ENCODE measurements around the gene SBK2. TPM values are rescaled to one million over a fixed set of nuclear protein-coding genes. Genes with fewer than 3 reads are reported as not detected.

Gene SBK2
- total RNA-seq, 2 donors from 2014 or later: not detected

DNA sequence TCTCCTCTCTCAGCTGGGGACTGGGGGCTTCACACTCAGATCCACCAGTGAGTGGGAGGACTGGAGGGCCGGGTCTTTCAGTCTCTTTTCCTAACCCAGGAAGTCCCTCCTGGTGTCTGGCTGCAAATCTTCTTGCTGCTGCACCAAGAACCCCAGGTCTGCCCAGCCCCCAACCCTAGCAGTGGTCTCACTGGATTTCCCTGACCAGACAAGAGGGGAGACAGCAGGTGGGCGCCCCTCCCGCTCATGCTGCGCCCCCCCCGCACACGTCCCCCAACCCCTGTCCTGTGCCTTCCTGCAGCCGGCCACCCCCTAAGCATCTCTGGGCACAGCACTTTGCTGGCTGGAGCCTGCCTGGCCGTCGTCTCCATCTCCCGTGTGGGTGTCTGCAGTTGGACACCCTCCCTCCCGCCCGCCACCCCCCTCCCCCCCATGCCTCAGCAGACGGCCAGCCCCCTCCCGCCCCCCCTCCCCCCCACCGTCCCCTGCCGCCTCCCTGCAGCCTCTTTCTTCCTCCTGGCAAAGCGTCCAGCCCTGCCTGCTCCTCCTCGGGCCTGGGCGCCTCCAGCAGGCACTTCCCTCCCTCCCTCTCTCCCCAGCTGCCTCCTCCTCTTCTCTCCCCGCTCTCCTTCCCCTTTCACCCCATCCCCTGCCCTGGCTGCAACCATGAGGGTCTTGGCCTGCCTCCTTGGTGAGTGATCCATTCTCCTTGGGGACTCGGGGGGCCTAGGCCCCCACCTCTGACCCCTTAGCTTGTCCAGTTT is 48.8 kb downstream of the SBK2 start, which contains the start of gene SSC5D:
Gene SSC5D (plus strand): TSS at position 513 of the 764 bp plus-strand sequence. CDS start 154 bp downstream, at position 667.
- H3K9me3 Mint-ChIP-seq: no peaks in the 10 kb centered on the region
- no peak within 1 kb of the TSS for H3K27ac Mint-ChIP-seq

DNA sequence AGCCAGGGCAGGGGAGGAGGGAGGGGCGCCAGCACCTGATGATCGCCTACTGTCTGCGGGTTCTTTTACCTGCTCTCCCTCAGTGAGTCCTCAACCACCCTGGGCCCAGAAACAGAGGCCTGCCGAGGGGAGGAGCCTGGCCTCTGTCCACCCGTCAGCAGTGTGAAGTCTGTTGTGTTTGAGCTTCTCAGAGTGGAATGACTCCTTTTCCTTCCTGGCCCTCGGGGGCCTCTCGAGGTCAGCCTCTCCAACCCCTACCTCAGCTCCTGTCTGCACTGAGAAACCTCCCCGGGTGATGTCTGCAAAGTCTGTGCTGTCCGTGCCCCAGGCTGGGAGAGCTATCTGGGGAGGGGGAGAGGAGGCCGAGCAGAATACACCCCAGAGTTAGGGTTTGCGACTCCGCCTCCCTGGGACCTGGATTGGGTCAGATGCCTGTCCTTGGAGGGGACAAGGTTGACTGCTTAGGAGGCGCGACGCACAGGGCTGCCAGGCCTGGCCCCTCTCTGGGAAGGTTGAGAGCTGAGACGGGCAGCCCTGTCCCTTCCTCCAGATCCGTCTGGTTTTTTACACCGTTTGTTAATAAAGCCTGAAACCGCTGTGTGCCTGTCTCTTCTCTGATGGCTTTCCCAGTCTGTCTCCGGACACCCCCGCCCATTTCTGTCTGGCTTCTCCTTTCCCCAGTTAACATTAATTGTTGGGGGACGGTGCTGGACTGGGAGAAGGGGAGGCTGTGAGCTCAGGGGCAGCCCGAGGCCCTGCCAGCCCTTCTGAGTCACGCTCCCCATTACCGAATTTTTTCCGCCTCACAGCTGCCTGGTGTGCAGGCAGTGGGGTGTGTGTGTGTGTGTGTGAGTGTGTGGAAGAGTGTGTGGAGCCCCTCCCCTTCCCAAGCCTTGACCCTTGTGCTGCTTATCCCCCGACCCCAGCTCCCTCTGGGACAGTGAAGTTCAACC is 49.7 kb downstream of the SBK2 start:
- DNase-seq (peak; percentile 39 to 45), ATAC-seq (replicated peaks in 1 of 2) (peak; percentile 22 to 52)
- peak overlapping the region; percentile 44 to 68 for H3K4me3 Mint-ChIP-seq
- no peaks in the 10 kb centered on the region for H3K27me3 Mint-ChIP-seq (ENCODE audit: low read depth)
- peaks cover 15% of the 10 kb centered on the region for H3K4me1 Mint-ChIP-seq (ENCODE audit: low read depth)
- no peak overlapping the region for H3K27ac Mint-ChIP-seq
- no peaks in the 10 kb centered on the region for H3K9me3 Mint-ChIP-seq
- peaks cover 0 to 1% of the 10 kb centered on the region in 2 donors for H3K36me3 Mint-ChIP-seq (ENCODE audit: insufficient read depth in 2 of 2)

More for the DNA sequence above, 48.8 kb downstream of the SBK2 start, which contains the start of gene SSC5D:
- Mint-ChIP-seq H3K4me1 (ENCODE audit: low read depth) (peaks cover 15% of the 10 kb centered on the region), H3K36me3 (ENCODE audit: insufficient read depth in 2 of 2) (peaks cover 0 to 1% of the 10 kb centered on the region in 2 donors), H3K4me3 (peak within 1 kb of the TSS; percentile 44 to 68), H3K27me3 (ENCODE audit: low read depth) (no peaks in the 10 kb centered on the region)
- DNase-seq (no peak), ATAC-seq (replicated peaks in 1 of 2) (no peak)

GRCh38 chr19:55486043-55486970 is 50.6 kb downstream of the SBK2 start:
- Mint-ChIP-seq H3K9me3 (no peaks in the 10 kb centered on the region), H3K4me3 (peak overlapping the region; percentile 59 to 78), H3K27me3 (ENCODE audit: low read depth) (no peaks in the 10 kb centered on the region), H3K4me1 (ENCODE audit: low read depth) (peaks cover 15% of the 10 kb centered on the region), H3K27ac (peak overlapping the region; percentile 1), H3K36me3 (ENCODE audit: insufficient read depth in 2 of 2) (peaks cover 0 to 1% of the 10 kb centered on the region in 2 donors)
- DNase-seq: no peak
- no peak for ATAC-seq (replicated peaks in 1 of 2)

GRCh38 chr19:55485439-55486011 is 51.4 kb downstream of the SBK2 start:
- no peaks in the 10 kb centered on the region for H3K9me3 Mint-ChIP-seq
- H3K27ac Mint-ChIP-seq: peak overlapping the region; percentile 1
- H3K27me3 Mint-ChIP-seq (ENCODE audit: low read depth): no peaks in the 10 kb centered on the region
- DNase-seq (no peak), ATAC-seq (replicated peaks in 1 of 2) (peak in 1 of 2 donors; percentile 3)
- H3K4me1 Mint-ChIP-seq (ENCODE audit: low read depth): peaks cover 15% of the 10 kb centered on the region
- peak overlapping the region; percentile 78 to 88 for H3K4me3 Mint-ChIP-seq
- peaks cover 0 to 1% of the 10 kb centered on the region in 2 donors for H3K36me3 Mint-ChIP-seq (ENCODE audit: insufficient read depth in 2 of 2)

DNA sequence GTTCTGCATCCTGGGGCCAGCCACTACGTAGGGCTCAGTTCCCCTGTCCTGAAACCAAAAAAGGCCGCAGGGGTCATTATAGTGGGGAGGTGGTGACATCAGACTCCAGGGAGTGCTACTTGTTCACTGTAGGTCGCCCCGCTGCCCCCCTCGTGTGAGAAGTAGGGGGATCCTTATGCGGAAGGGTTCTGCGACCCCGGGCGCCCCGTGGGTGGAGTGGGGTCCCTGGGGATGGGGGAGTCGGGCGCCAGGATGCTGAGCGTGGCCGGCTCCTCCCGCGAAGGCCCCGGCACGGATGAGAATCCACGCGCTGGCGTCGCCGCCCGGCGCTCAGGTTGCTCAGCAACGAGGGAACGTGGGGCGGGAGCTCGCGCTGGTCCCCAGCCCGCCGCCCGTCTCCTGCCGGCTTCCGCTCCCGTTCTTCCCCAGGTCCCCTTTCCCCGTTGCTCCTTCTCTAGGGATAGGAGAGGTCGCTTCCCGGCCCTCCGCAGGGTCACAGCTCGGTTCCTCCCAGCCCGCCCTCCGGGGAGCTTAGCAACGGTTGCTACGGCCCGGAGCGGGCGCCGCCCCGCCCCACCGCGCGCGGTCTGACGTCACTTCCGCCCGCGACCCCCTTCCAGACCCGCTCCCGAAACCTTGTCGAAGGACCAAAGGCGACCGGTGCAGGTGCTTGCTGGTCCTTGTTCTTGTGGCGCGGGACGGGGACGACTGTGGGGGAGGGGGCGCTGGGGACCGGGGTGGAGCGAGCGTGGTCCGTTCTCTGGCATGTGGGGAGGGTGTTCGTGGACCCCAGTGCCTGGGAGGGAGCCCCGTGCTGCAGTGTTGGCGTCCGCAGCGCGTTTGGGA is 52.1 kb downstream of the SBK2 start, which contains the start of gene NAT14:
Gene NAT14 (plus strand): TSS at position 596 of the 846 bp plus-strand sequence. CDS start 521 bp downstream, outside the sequence.
- no peaks in the 10 kb centered on the region for H3K9me3 Mint-ChIP-seq
- H3K27me3 Mint-ChIP-seq (ENCODE audit: low read depth): no peaks in the 10 kb centered on the region
- peak within 1 kb of the TSS; percentile 78 to 88 for H3K4me3 Mint-ChIP-seq
- peaks cover 0 to 1% of the 10 kb centered on the region in 2 donors for H3K36me3 Mint-ChIP-seq (ENCODE audit: insufficient read depth in 2 of 2)
- DNase-seq (peak; percentile 70 to 78), ATAC-seq (replicated peaks in 1 of 2) (peak; percentile 80 to 81)
- H3K27ac Mint-ChIP-seq: peak within 1 kb of the TSS; percentile 1
- peaks cover 18% of the 10 kb centered on the region for H3K4me1 Mint-ChIP-seq (ENCODE audit: low read depth)

GRCh38 chr19:55483706-55484592 is 53.0 kb downstream of the SBK2 start:
- ATAC-seq (replicated peaks in 1 of 2) (no peak), DNase-seq (no peak)
- Mint-ChIP-seq H3K36me3 (ENCODE audit: insufficient read depth in 2 of 2) (peaks cover 0 to 1% of the 10 kb centered on the region in 2 donors), H3K9me3 (no peaks in the 10 kb centered on the region), H3K27me3 (ENCODE audit: low read depth) (no peaks in the 10 kb centered on the region), H3K4me1 (ENCODE audit: low read depth) (peaks cover 27% of the 10 kb centered on the region), H3K27ac (no peak overlapping the region), H3K4me3 (peak overlapping the region; percentile 53 to 78)

- Mint-ChIP-seq H3K36me3 (ENCODE audit: insufficient read depth in 2 of 2) (peaks cover 0 to 1% of the 10 kb centered on the region in 2 donors), H3K4me1 (ENCODE audit: low read depth) (peaks cover 35% of the 10 kb centered on the region), H3K27ac (no peak overlapping the region), H3K9me3 (no peaks in the 10 kb centered on the region), H3K27me3 (ENCODE audit: low read depth) (no peaks in the 10 kb centered on the region), H3K4me3 (peak overlapping the region in 1 of 2 donors; percentile 17)
- ATAC-seq (replicated peaks in 1 of 2) (no peak), DNase-seq (no peak)
Observed at GRCh38 chr19:55482967-55483705, 53.8 kb downstream of the SBK2 start.

- Mint-ChIP-seq H3K9me3 (no peaks in the 10 kb centered on the region), H3K27me3 (ENCODE audit: low read depth) (no peaks in the 10 kb centered on the region), H3K27ac (no peak overlapping the region), H3K4me3 (no peak overlapping the region), H3K36me3 (ENCODE audit: insufficient read depth in 2 of 2) (peaks cover 0 to 1% of the 10 kb centered on the region in 2 donors), H3K4me1 (ENCODE audit: low read depth) (peaks cover 38% of the 10 kb centered on the region)
- DNase-seq (no peak), ATAC-seq (replicated peaks in 1 of 2) (no peak)
Observed at GRCh38 chr19:55482156-55482961, 54.6 kb downstream of the SBK2 start.

DNA sequence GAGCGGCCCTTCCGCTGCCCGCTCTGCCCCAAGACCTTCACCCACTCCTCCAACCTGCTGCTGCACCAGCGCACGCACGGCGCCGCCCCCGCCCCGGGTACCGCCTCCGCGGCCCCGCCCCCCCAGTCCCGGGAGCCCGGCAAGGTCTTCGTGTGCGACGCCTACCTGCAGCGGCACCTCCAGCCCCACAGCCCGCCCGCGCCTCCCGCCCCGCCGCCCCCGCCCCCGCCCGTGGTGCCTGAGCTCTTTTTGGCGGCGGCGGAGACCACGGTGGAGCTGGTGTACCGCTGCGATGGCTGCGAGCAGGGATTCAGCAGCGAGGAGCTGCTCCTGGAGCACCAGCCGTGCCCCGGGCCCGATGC is 55.2 kb downstream of the SBK2 start:
- H3K9me3 Mint-ChIP-seq: no peaks in the 10 kb centered on the region
- peaks cover 34% of the 10 kb centered on the region for H3K4me1 Mint-ChIP-seq (ENCODE audit: low read depth)
- H3K4me3 Mint-ChIP-seq: no peak overlapping the region
- ATAC-seq (replicated peaks in 1 of 2) (no peak), DNase-seq (no peak)
- no peak overlapping the region for H3K27ac Mint-ChIP-seq
- H3K27me3 Mint-ChIP-seq (ENCODE audit: low read depth): no peaks in the 10 kb centered on the region
- H3K36me3 Mint-ChIP-seq (ENCODE audit: insufficient read depth in 2 of 2): peaks cover 0 to 1% of the 10 kb centered on the region in 2 donors

All from activated T-cell treated with anti-CD3 and anti-CD28 coated beads, Interleukin-2, amount 50 U/mL, for 72 hours (primary cell).